ENCODE data around the gene ARHGAP44.

ARHGAP44 gene

DNA sequence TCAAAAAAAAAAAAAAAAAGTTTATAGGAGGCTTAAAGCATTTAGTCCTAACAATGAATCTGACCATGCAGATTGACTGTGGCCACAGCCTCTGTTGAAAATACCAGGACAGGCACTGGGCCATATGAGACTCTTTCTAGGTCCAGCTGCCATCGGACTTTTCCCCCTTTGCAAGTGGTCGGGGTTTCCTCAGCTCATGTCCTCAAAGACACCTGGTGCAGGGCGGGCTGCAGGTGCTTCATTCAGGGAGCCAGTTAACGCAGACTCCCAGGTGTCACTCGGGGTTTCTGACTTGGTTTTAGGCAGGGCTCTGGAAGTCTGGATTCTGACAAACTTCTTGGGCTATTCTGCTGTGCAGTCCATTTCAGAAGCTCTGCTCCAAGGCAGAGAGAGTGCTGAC lies 207.6 kb downstream of the ARHGAP44 start:
- DNase-seq, result no peak

DNA sequence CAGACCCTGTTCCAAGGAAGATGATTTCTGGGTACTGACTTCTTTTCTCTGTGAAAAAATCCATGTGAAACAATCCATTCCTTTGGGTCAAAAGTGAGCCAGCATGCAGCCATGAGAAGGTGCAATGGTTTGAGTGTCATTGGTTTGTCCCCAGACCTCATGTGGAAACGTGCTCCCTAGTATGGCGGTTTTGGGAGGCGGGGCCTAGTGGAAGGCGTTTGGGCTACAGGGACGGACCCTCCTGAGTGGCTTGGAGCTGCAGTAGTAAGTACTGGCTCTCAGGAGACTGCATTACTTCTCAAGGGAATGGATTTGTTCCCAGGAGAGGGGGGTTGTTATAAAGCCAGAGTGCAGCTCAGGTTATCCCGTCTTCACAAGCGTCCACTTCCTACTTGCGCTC lies 209.2 kb downstream of the ARHGAP44 start:
- DNase-seq, result no peak

GRCh38 chr17:12998874-12999273 lies 209.6 kb downstream of the ARHGAP44 start:
- no peak for DNase-seq

- DNase-seq, result no peak
Observed at GRCh38 chr17:13000561-13000960, 211.3 kb downstream of the ARHGAP44 start.

- no peak for DNase-seq
Observed at GRCh38 chr17:13001991-13002615, 212.8 kb downstream of the ARHGAP44 start.

DNA sequence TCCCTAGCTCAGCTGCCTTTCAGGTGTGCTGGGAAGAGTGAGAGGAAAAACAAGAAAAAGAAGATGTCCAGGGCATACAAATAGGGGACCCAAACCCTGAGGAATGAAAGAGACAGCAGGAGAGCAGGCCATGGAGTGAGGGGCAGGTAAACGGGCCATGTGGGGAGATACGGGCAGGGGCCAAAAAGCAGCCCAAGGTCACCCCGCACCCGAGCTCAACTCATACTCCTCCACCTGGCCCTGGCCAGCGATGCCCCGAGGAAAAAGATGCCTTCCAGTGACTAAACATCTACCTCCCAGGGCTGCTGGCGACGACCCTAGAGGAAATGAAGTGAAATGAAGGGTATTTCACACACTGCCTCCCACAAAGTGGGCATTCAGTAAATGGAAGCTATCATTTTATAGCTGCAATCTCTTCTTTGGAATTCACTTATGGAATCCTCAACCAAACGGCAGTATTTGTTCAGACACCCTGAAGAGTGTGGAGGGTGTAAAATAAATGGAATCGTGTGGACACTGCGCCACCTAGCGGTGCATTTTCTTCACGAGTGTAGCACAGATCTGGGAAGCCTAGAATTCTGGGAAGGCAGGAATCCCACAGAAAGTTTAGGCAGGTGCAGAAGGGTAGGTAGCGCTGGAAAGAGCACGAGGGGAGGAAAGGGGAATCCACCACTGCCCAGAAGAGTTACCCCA lies 213.6 kb downstream of the ARHGAP44 start:
- DNase-seq, result peak in 1 of 2 donors; percentile 48

DNA sequence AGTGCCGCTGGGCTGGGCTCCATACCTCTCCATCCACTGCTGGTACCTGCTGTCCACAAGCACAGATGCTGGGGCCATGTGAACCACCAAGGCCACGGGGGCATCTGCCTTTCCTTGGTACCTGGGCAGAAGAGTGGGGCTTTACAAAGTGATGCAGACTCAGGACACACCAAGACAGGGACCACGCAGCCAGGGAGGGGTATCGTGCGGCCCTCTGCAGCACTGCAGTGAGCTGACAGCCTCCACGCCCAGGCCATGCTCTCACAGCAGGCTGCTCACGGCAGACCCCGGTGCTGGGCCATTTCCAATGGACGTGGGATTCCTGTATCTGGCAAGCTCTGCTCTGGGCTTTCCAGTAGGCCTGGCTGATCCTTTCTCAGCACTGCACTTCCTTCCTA lies 214.2 kb downstream of the ARHGAP44 start:
- DNase-seq, result no peak

DNA sequence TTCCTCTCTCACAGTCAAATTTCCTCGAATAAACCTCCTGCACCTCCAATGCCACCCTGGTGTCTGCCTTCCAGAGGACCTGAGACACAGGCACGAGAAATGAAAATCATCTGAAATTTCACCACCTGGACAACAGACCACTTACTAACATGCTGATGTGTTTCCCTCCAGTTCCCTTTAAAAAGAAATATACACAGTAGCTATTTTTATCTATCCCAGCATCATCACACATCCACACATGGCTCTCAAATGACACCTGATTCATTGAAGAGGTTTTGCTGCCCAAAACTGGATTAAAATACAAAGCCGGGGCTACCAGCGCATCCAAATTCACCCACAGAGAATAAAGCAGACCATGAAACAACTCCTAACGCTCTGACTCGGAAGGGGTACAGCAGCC lies 214.6 kb downstream of the ARHGAP44 start:
- DNase-seq, result no peak

- no peak for DNase-seq
Observed at GRCh38 chr17:13004336-13004735, 215.0 kb downstream of the ARHGAP44 start.

DNA sequence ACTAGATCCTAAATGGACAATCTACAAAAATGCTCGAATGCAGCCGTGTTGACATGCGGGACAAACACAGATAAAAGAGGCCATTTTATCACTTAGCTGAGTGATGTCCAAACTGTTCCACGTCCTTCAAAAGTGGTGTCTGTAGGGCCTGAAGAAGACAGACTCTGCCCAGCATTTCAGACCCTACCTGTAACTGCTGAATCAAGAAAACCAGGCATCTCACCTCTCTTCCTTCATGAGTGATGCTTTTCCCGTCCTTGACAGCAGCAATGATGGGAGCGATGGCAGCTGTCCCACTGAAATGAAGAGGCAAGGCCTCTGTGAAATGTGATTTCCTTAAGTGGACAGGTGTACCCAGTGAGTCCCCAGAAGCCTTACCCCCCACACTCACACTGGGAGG lies 216.2 kb downstream of the ARHGAP44 start:
- no peak for DNase-seq

DNA sequence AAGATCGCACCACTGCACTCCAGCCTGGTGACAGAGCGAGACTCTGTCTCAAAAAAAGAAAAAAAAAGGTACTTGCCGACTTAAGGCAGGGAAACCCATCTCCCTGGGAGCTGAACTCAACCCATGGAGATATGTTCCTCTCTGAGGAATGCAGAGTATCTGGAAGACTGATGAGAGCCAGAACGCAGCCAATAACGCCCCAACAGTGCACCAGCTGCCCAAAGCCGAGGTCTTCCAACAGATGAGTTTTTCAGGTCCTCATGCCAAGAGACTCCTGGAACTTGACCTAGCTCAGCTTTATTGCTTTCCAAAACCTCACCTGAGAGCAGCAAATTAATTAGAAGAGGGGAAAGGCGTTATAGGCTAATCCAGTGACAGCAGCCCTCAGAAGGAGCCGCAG lies 219.2 kb downstream of the ARHGAP44 start:
- no peak for DNase-seq

GRCh38 chr17:13010959-13011358 lies 221.7 kb downstream of the ARHGAP44 start:
- no peak for DNase-seq

GRCh38 chr17:13014801-13015200 lies 225.5 kb downstream of the ARHGAP44 start:
- DNase-seq, result no peak

- DNase-seq, result no peak
Observed at GRCh38 chr17:13016881-13017654, 227.8 kb downstream of the ARHGAP44 start.

DNA sequence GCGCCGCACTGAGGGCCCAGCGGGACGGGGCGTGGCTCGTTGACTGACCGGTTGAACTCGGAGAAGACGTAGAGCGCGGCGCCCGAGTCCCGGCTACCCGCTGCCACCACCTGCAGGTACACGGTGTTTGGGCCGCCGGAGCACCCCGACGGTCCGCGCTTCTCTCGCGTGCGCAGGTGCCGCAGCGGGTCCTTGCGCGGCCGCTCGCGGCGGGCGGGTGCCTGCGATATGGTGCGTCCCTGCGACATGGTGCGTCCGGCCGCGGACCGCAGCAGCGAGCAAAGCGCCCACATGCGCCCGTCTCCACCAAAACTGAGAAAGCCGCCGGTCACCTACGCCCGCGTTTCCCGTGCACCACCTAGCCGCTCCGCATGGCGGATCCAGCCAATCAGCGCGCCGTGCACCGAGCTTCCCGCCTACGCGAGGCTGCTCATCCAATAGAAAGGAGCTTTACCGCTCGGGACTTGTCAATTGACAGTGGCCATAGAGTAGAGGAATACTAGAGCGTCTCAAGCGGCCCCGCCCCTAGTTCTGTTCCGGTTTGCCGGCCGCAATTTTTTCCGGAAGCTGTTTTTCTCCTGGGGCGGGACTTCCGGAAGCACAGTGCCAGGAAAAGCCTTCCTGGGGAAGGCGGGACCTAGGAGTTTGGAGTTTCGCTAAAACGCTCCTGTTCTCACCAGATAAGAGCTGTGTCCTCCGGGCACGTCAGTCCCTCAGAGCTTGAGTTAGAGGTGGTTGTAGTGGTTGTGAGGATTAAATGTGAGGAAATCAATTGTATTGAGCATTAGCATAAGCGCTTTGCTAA lies 228.6 kb downstream of the ARHGAP44 start, which contains the start of gene ELAC2:
Gene ELAC2, minus strand, starts transcription at position 373 of the 805 bp plus-strand sequence. Its CDS starts 80 bp downstream, at position 293.
- DNase-seq, result peak; percentile 96 to 99

GRCh38 chr17:13024016-13024415 lies 234.7 kb downstream of the ARHGAP44 start:
- no peak for DNase-seq

- DNase-seq, result peak; percentile 54 to 73
Observed at GRCh38 chr17:13024526-13025257, 235.4 kb downstream of the ARHGAP44 start.

- no peak for DNase-seq
Observed at GRCh38 chr17:13025258-13025627, 235.9 kb downstream of the ARHGAP44 start.

- no peak for DNase-seq
Observed at GRCh38 chr17:13025687-13026086, 236.4 kb downstream of the ARHGAP44 start.

DNA sequence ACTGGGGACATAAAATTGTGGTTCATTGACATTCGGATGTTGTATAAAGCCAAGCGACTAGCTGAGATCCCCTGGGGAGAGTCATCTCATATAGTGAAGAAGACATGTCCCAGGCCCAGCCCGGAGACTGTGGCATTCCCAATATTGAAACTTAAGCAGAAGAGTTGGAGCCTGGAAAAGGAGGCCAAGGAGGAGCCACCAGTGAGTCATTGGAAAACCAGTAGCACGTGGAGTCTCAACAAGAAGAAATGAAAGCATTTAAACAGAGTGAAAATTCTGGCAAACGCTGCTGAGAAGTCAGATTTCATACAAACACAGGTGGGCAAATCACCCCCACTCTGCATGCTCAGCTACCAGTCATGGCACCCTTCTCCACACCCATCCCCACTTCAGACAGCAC lies 237.9 kb downstream of the ARHGAP44 start:
- no peak for DNase-seq

DNA sequence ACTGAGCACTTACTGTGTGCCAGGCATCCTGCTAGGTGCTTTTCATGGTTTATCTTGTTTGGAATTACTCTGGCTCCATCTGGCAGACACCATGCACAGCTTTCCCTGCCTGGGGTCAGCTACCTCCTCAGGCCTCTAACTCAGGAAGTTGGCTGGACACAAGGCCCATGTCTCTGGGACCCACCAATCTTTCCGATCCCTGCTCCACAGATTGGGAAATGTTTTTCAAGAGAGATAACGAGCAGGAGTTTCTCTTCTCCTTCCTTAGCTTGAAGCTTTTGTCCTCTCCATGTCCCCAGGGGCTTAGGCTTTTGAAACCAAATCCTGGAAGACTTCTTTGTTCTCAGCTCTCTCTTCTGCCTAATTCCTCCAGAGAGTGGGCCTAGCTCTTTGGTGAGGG lies 240.0 kb downstream of the ARHGAP44 start:
- no peak for DNase-seq

DNA sequence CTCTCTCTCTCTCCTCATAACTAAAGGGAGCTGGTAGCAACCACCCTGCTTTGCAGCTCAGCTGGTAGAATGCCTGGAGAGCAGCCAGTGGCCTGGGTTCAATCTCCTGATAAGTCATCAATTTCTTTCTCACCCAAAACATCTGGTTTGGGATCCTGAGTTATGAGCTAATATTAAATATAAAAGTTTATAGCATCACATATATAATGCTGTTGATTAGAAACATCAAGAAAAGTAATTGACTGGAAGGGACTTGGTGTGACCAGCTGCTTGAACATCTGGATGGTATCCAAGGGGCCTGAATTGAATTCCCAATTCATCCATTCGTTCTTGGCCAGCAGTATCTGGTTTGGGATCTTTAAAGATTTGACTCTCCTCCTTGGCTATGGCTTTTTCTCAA lies 240.8 kb downstream of the ARHGAP44 start:
- no peak for DNase-seq
